RWPE2 (cell line): ENCODE measurements around the gene HOXB6.

Source experiments
- ATAC-seq: fragments of 200-7000 bp; cut with Tn5 transposase; 3 replicates; pipeline ENCODE4 v1.9.1; 2021; ENCODE audit warnings: low read depth
- DNase-seq: peaks from one replicate; pipeline ENCODE4 v3.0.0-alpha.2; 2020; ENCODE audit warnings: low spot score
- H3K27ac ChIP-seq: fragments of 450-650 bp; 2 replicates; pipeline ENCODE4 v1.5.1; 2017; ENCODE audit warnings: mild to moderate bottlenecking; ENCODE audit not compliant: poor library complexity, severe bottlenecking
- H3K27me3 ChIP-seq: fragments of 250-450 bp; sonication (Bioruptor Pico); 2 replicates; pipeline ENCODE4 v1.5.1; 2021; ENCODE audit warnings: mild to moderate bottlenecking, moderate library complexity; ENCODE audit not compliant: insufficient read depth, poor library complexity, severe bottlenecking
- H3K36me3 ChIP-seq: fragments of 250-450 bp; sonication (Bioruptor Pico); 2 replicates; pipeline ENCODE4 v1.5.1; 2020; ENCODE audit warnings: low read depth, mild to moderate bottlenecking, moderate library complexity
- H3K4me1 ChIP-seq: fragments of 250-450 bp; sonication (Bioruptor Pico); 2 replicates; pipeline ENCODE4 v1.5.1; 2021; ENCODE audit warnings: mild to moderate bottlenecking, moderate library complexity; ENCODE audit not compliant: insufficient read depth, poor library complexity, severe bottlenecking
- H3K4me3 ChIP-seq: fragments of 250-450 bp; sonication (Bioruptor Pico); 2 replicates; pipeline ENCODE4 v1.5.1; 2021; ENCODE audit warnings: mild to moderate bottlenecking, moderate library complexity; ENCODE audit not compliant: severe bottlenecking
- H3K9me3 ChIP-seq: fragments of 250-450 bp; sonication (Bioruptor Pico); 2 replicates; pipeline ENCODE4 v1.5.1; 2021; ENCODE audit warnings: mild to moderate bottlenecking, moderate library complexity; ENCODE audit not compliant: severe bottlenecking
- CTCF ChIP-seq: fragments of 450-650 bp; IDR thresholded peaks from one replicate; pipeline ENCODE4 v1.5.1; 2017; ENCODE audit warnings: mild to moderate bottlenecking, moderate library complexity; ENCODE audit not compliant: poor library complexity, severe bottlenecking

Gene HOXB6

GRCh38 chr17:48565022-48565554 lies 39.7 kb downstream of the HOXB6 start:
- Histone ChIP-seq H3K9me3 (no peaks in the 10 kb centered on the region), H3K4me3 (no peak overlapping the region), H3K4me1 (no peaks in the 10 kb centered on the region), H3K27me3 (no peaks in the 10 kb centered on the region), H3K27ac (no peak overlapping the region), H3K36me3 (peaks cover 3% of the 10 kb centered on the region; the same call in 1 of the 2 replicates)
- DNase-seq (no peak), ATAC-seq (no peak)
- TF ChIP-seq CTCF: no peak

- ATAC-seq (no peak), DNase-seq (no peak)
- Histone ChIP-seq H3K36me3 (peaks cover 3% of the 10 kb centered on the region; the same call in 1 of the 2 replicates), H3K9me3 (no peaks in the 10 kb centered on the region), H3K4me3 (no peak overlapping the region), H3K4me1 (no peaks in the 10 kb centered on the region), H3K27me3 (no peaks in the 10 kb centered on the region), H3K27ac (no peak overlapping the region)
- TF ChIP-seq CTCF: no peak
These were observed 40.4 kb downstream of the HOXB6 start for GRCh38 chr17:48564188-48565021.

- H3K27ac ChIP-seq: no peak overlapping the region
- H3K27me3 ChIP-seq: no peaks in the 10 kb centered on the region
- no peaks in the 10 kb centered on the region for H3K4me1 ChIP-seq
- TF ChIP-seq CTCF: no peak
- no peak overlapping the region for H3K4me3 ChIP-seq
- peaks cover 3% of the 10 kb centered on the region; the same call in 1 of the 2 replicates for H3K36me3 ChIP-seq
- DNase-seq: no peak
- H3K9me3 ChIP-seq: no peaks in the 10 kb centered on the region
- ATAC-seq: no peak
These were observed 41.0 kb downstream of the HOXB6 start for GRCh38 chr17:48563867-48564187.

- no peak for TF ChIP-seq CTCF
- Histone ChIP-seq H3K4me3 (no peak overlapping the region), H3K9me3 (no peaks in the 10 kb centered on the region), H3K4me1 (no peaks in the 10 kb centered on the region), H3K36me3 (peaks cover 3% of the 10 kb centered on the region; the same call in 1 of the 2 replicates), H3K27me3 (no peaks in the 10 kb centered on the region), H3K27ac (no peak overlapping the region)
- DNase-seq (no peak), ATAC-seq (no peak)
These were observed 41.4 kb downstream of the HOXB6 start for GRCh38 chr17:48563385-48563838.

- Histone ChIP-seq H3K4me3 (no peak overlapping the region), H3K27me3 (no peaks in the 10 kb centered on the region), H3K9me3 (no peaks in the 10 kb centered on the region), H3K36me3 (peaks cover 3% of the 10 kb centered on the region; the same call in 1 of the 2 replicates), H3K27ac (no peak overlapping the region), H3K4me1 (no peaks in the 10 kb centered on the region)
- no peak for DNase-seq
- no peak for TF ChIP-seq CTCF
- ATAC-seq: no peak
These were observed 41.9 kb downstream of the HOXB6 start for GRCh38 chr17:48562934-48563333.
